IMR-90 (cell line): ENCODE measurements around the gene LINC00237. TPM values are rescaled to one million over a fixed set of nuclear protein-coding genes. Genes with fewer than 3 reads are reported as not detected.

ENCODE experiments used
- ATAC-seq: fragments of 200-7000 bp; cut with Tn5 transposase; 2 replicates; pipeline ENCODE4 v1.9.1; 2020; ENCODE audit warnings: low read depth, mild to moderate bottlenecking, moderate library complexity
- BruUV-seq: library from RNA; stranded (reverse); fragments of 400-500 nt; replicated peaks from 2 replicates; lab custom pipeline; 2021; lab: Mats Ljungman, UMichigan
- CTCF ChIA-PET: fragments of 300-600 bp; formaldehyde crosslinking; extraction: SDS; loops from one replicate; lab custom pipeline; 2021; ENCODE audit warnings: antibody characterized with exemption; lab: Yijun Ruan, JAX
- POLR2A ChIA-PET: fragments of 300-600 bp; sonication (Branson Sonifier 250); formaldehyde crosslinking; loops from one replicate; lab custom pipeline; 2022; ENCODE audit warnings: antibody characterized with exemption; ENCODE audit not compliant: unreplicated experiment; lab: Charles Lee
- DNase-seq: peaks from one replicate; pipeline ENCODE4 v3.0.0; 2013
- H2AFZ ChIP-seq: replicated peaks from 2 replicates; pipeline ENCODE3; 2013; ENCODE audit warnings: low read length, mild to moderate bottlenecking; ENCODE audit not compliant: poor library complexity
- H2AK5ac ChIP-seq: 2 replicates; pipeline ENCODE4 v1.6.1; 2013; ENCODE audit warnings: low read depth, low read length, inconsistent platforms
- H2AK9ac ChIP-seq: replicated peaks from 2 replicates; pipeline ENCODE3; 2013; ENCODE audit warnings: mild to moderate bottlenecking, low read depth, low read length, moderate library complexity; ENCODE audit not compliant: poor library complexity
- H2BK120ac ChIP-seq: 2 replicates; pipeline ENCODE4 v1.6.1; 2013; ENCODE audit warnings: low read depth, low read length, inconsistent platforms
- H2BK15ac ChIP-seq: 3 replicates; pipeline ENCODE4 v1.6.1; 2013; ENCODE audit warnings: low read depth, low read length, inconsistent platforms
- H2BK20ac ChIP-seq: 2 replicates; pipeline ENCODE4 v1.6.1; 2013; ENCODE audit warnings: low read depth, mild to moderate bottlenecking, inconsistent platforms, low read length, moderate library complexity
- H2BK5ac ChIP-seq: 2 replicates; pipeline ENCODE4 v1.6.1; 2013; ENCODE audit warnings: mild to moderate bottlenecking, low read depth, low read length, inconsistent platforms; ENCODE audit not compliant: poor library complexity, severe bottlenecking
- H3K14ac ChIP-seq: replicated peaks from 2 replicates; pipeline ENCODE4 v1.6.1; 2013; ENCODE audit warnings: low read depth, low read length, inconsistent platforms
- H3K18ac ChIP-seq: 2 replicates; pipeline ENCODE4 v1.6.1; 2013; ENCODE audit warnings: low read depth, low read length, control low read depth
- H3K23ac ChIP-seq: 2 replicates; pipeline ENCODE4 v1.6.1; 2013; ENCODE audit warnings: low read depth, low read length, inconsistent platforms
- H3K27ac ChIP-seq: 2 replicates; pipeline ENCODE4 v1.5.1; 2013; ENCODE audit warnings: mild to moderate bottlenecking, control low read depth, low read length; ENCODE audit not compliant: insufficient read depth
- H3K27me3 ChIP-seq: 2 replicates; pipeline ENCODE4 v1.6.1; 2013; ENCODE audit warnings: low read length; ENCODE audit not compliant: control insufficient read depth, insufficient read depth
- H3K36me3 ChIP-seq: 2 replicates; pipeline ENCODE4 v1.6.1; 2013; ENCODE audit warnings: low read length, mixed read lengths; ENCODE audit not compliant: control insufficient read depth, insufficient read depth
- H3K4ac ChIP-seq: 2 replicates; pipeline ENCODE4 v1.6.1; 2013; ENCODE audit warnings: low read depth, low read length, inconsistent platforms
- H3K4me1 ChIP-seq: 2 replicates; pipeline ENCODE4 v1.6.1; 2013; ENCODE audit warnings: low read length, mixed read lengths; ENCODE audit not compliant: control insufficient read depth, insufficient read depth
- H3K4me2 ChIP-seq: 2 replicates; pipeline ENCODE4 v1.6.1; 2013; ENCODE audit warnings: low read depth, mild to moderate bottlenecking, control low read depth, low read length, moderate library complexity
- H3K4me3 ChIP-seq: 2 replicates; pipeline ENCODE4 v1.5.1; 2013; ENCODE audit warnings: low read depth, mild to moderate bottlenecking, control low read depth, low read length, moderate library complexity; ENCODE audit not compliant: insufficient read depth
- H3K56ac ChIP-seq: 2 replicates; pipeline ENCODE4 v1.6.1; 2013; ENCODE audit warnings: low read length, inconsistent platforms; ENCODE audit not compliant: insufficient read depth; ENCODE audit errors: extremely low read depth
- H3K79me1 ChIP-seq, 2 experiments: 2 replicates each; pipeline ENCODE4 v1.6.1; 2013; ENCODE audit warnings: low read length in 2 of 2, inconsistent platforms in 1 of 2, low read depth in 1 of 2
- H3K9ac ChIP-seq: 2 replicates; pipeline ENCODE4 v1.6.1; 2013; ENCODE audit warnings: low read depth, low read length, control low read depth
- H3K9me1 ChIP-seq: 2 replicates; pipeline ENCODE4 v1.6.1; 2013; ENCODE audit warnings: low read length, inconsistent platforms; ENCODE audit not compliant: insufficient read depth
- H3K9me3 ChIP-seq: 2 replicates; pipeline ENCODE4 v1.6.1; 2013; ENCODE audit warnings: low read length; ENCODE audit not compliant: control insufficient read depth, insufficient read depth
- H4K20me1 ChIP-seq: 2 replicates; pipeline ENCODE4 v1.6.1; 2013; ENCODE audit warnings: low read length, inconsistent platforms; ENCODE audit not compliant: insufficient read depth
- H4K5ac ChIP-seq: 2 replicates; pipeline ENCODE4 v1.6.1; 2013; ENCODE audit warnings: mild to moderate bottlenecking, low read depth, low read length, control low read depth
- H4K8ac ChIP-seq, 2 experiments: 2 replicates each; pipeline ENCODE4 v1.6.1; 2013; ENCODE audit warnings: low read depth in 2 of 2, low read length in 2 of 2, control low read depth in 1 of 2, inconsistent platforms in 1 of 2
- H4K91ac ChIP-seq: 2 replicates; pipeline ENCODE4 v1.6.1; 2013; ENCODE audit warnings: low read depth, low read length, inconsistent platforms; ENCODE audit not compliant: insufficient read depth
- CTCF ChIP-seq: conservative IDR thresholded peaks from 2 replicates; pipeline ENCODE4 v1.5.1; 2012; ENCODE audit warnings: mild to moderate bottlenecking, low read depth, low read length, improper control_type of control experiment
- NFE2L2 ChIP-seq: fragments of 150-350 bp; IDR thresholded peaks from 2 replicates; pipeline ENCODE4 v1.6.1; 2016; ENCODE audit warnings: low read depth, mild to moderate bottlenecking, low read length
- RAD21 ChIP-seq: IDR thresholded peaks from 2 replicates; pipeline ENCODE4 v1.6.1; 2012; ENCODE audit warnings: low read length, improper control_type of control experiment
- SMC3 ChIP-seq: fragments of 150-350 bp; IDR thresholded peaks from 2 replicates; pipeline ENCODE4 v1.6.1; 2016; ENCODE audit warnings: low read depth, mild to moderate bottlenecking, antibody characterized with exemption, low read length, moderate library complexity
- USF2 ChIP-seq: fragments of 150-350 bp; IDR thresholded peaks from 2 replicates; pipeline ENCODE4 v1.6.1; 2017; ENCODE audit warnings: mild to moderate bottlenecking, antibody characterized with exemption, low read length, low read depth
- WGBS, 2 experiments: methylation state at CpG; one replicate each; pipeline versions ENCODE4 v1.1.5 to v1.1.7; 2013; ENCODE audit warnings: missing lambda C conversion rate in 2 of 2; ENCODE audit not compliant: insufficient read length in 1 of 2; ENCODE audit errors: extremely low coverage in 2 of 2; 5-methylcytosine and 5-hydroxymethylcytosine counted together
- dilution Hi-C: fragments of 300-500 bp; cut with HindIII; formaldehyde crosslinking; loops from one replicate; pipeline ENCODE4 v1.14.3; 2018; ENCODE audit warnings: low sequenced_read_pairs; ENCODE audit not compliant: unreplicated experiment
- in situ Hi-C: fragments of 300-500 bp; cut with MboI; formaldehyde crosslinking; loops from 3 replicates; pipeline ENCODE4 v1.14.3; 2019; ENCODE audit warnings: low sequenced_read_pairs, inconsistent platforms, mixed read lengths
- intact Hi-C: fragments of 100-400 bp; cut with micrococcal nuclease; formaldehyde crosslinking; loops from 2 replicates; pipeline ENCODE4 v1.10.0; 2022
- polyA plus RNA-seq, 3 experiments: library from polyadenylated mRNA; depleted of rRNA; stranded (reverse); fragments of >200 nt; gene quantifications; 2 replicates each; pipeline ENCODE4 v1.2.3, GENCODE V29; 2012; ENCODE audit warnings: low replicate concordance in 1 of 3
- total RNA-seq: library from RNA; depleted of rRNA; stranded (reverse); fragments of >200 nt; gene quantifications from 2 replicates; pipeline ENCODE4 v1.2.3, GENCODE V29; 2012

The LINC00237 gene
- total and polyA plus RNA-seq, 2 of the 4 experiments (the other 2 are of a cell fraction): not detected

GRCh38 chr20:21074605-21075336 lies 31.4 kb downstream of the LINC00237 start:
- BruUV-seq: no TSS peak
- H3K14ac ChIP-seq: no peak overlapping the region
- no peak overlapping the region for H2AK9ac ChIP-seq
- H3K27ac ChIP-seq: no peak overlapping the region
- H2BK15ac ChIP-seq: no peak overlapping the region
- no peak for ATAC-seq
- H3K4ac ChIP-seq: no peak overlapping the region
- H4K20me1 ChIP-seq: no peaks in the 10 kb centered on the region
- ChIA-PET POLR2A (no interaction called here), CTCF (no interaction called here)
- no peak overlapping the region for H2BK120ac ChIP-seq
- H2AK5ac ChIP-seq: no peak overlapping the region
- no peak overlapping the region for H4K91ac ChIP-seq
- no peak overlapping the region for H3K9ac ChIP-seq
- dilution Hi-C loops (no loop called here), intact Hi-C loops (no loop called here), in situ Hi-C loops (no loop called here)
- no peaks in the 10 kb centered on the region for H3K79me1 ChIP-seq
- no peak overlapping the region for H4K8ac ChIP-seq
- no peak overlapping the region for H3K4me2 ChIP-seq
- no peaks in the 10 kb centered on the region for H3K27me3 ChIP-seq
- H3K56ac ChIP-seq: no peak overlapping the region
- WGBS, 2 experiments: 20% methylated on average over 1 of the region's 12 CpGs; no CpG with 5 or more reads in 1 of the 2 experiments
- H2BK5ac ChIP-seq: no peak overlapping the region
- H4K5ac ChIP-seq: no peak overlapping the region
- no peak overlapping the region for H3K18ac ChIP-seq
- no peak overlapping the region for H2BK20ac ChIP-seq
- H3K36me3 ChIP-seq: no peaks in the 10 kb centered on the region
- no peaks in the 10 kb centered on the region for H3K4me1 ChIP-seq
- H3K9me1 ChIP-seq: no peaks in the 10 kb centered on the region
- no peak overlapping the region for H2AFZ ChIP-seq
- DNase-seq: no peak
- H3K23ac ChIP-seq: no peak overlapping the region
- TF ChIP-seq RAD21 (no peak), USF2 (no peak), CTCF (no peak), NFE2L2 (no peak), SMC3 (no peak)
- no peaks in the 10 kb centered on the region for H3K9me3 ChIP-seq
- H3K4me3 ChIP-seq: no peak overlapping the region
